Calu3 (cell line): ENCODE data around the gene CRELD1. TPM values are rescaled to one million over a fixed set of nuclear protein-coding genes. Genes with fewer than 3 reads are reported as not detected.
A peak's percentile ranks its signal among the peaks of the same experiment; 100 is the strongest.

Experiments used
- BruUV-seq: library from RNA; stranded (reverse); fragments of 400-500 nt; replicated peaks from 2 replicates; lab custom pipeline; 2021; lab: Mats Ljungman, UMichigan
- CTCF ChIA-PET: fragments of 300-600 bp; sonication (Branson Sonifier 250); formaldehyde crosslinking; loops from one replicate; lab custom pipeline; 2022; ENCODE audit warnings: antibody characterized with exemption; lab: Charles Lee
- DNase-seq: peaks from one replicate; pipeline ENCODE4 v3.0.0; 2022
- H3K27ac Mint-ChIP-seq: one replicate; pipeline ENCODE4 v1.8.0; 2022; ENCODE audit warnings: mixed read lengths; ENCODE audit not compliant: unreplicated experiment
- H3K27me3 Mint-ChIP-seq: one replicate; pipeline ENCODE4 v1.8.0; 2022; ENCODE audit warnings: mixed read lengths; ENCODE audit not compliant: unreplicated experiment
- H3K36me3 Mint-ChIP-seq: one replicate; pipeline ENCODE4 v1.8.0; 2022; ENCODE audit warnings: mild to moderate bottlenecking, moderate library complexity, mixed read lengths; ENCODE audit not compliant: insufficient read depth, unreplicated experiment
- H3K4me1 Mint-ChIP-seq: one replicate; pipeline ENCODE4 v1.8.0; 2022; ENCODE audit warnings: mild to moderate bottlenecking, low read depth, mixed read lengths; ENCODE audit not compliant: unreplicated experiment
- H3K4me3 Mint-ChIP-seq: one replicate; pipeline ENCODE4 v1.8.0; 2022; ENCODE audit warnings: mild to moderate bottlenecking, low read depth, moderate library complexity, mixed read lengths; ENCODE audit not compliant: unreplicated experiment
- H3K9me3 Mint-ChIP-seq: one replicate; pipeline ENCODE4 v1.8.0; 2022; ENCODE audit warnings: low read depth, mixed read lengths; ENCODE audit not compliant: unreplicated experiment
- CTCF ChIP-seq: fragments of 200-600 bp; IDR thresholded peaks from one replicate; pipeline ENCODE4 v1.8.0; 2022; ENCODE audit warnings: antibody characterized with exemption; ENCODE audit not compliant: unreplicated experiment
- intact Hi-C: fragments of 100-400 bp; cut with micrococcal nuclease; formaldehyde crosslinking; loops from one replicate; pipeline ENCODE4 v1.10.0; 2022; ENCODE audit not compliant: unreplicated experiment
- total RNA-seq: library from RNA; stranded (reverse); gene quantifications from 2 replicates; pipeline ENCODE4 v1.2.3, GENCODE V29; 2022

CRELD1 gene
- total RNA-seq, 1 experiment from 2014 or later = 25.4 TPM

GRCh38 chr3:9986230-9986725, 52.6 kb downstream of the CRELD1 start:
- CTCF ChIA-PET = interaction anchor here (1.1 to 2.0 kb wide), 2 partner anchors 9 to 40 kb away, joined by 3 to 4 read pairs; no protein-coding TSS in a partner anchor

GRCh38 chr3:9994086-9994844, 60.6 kb downstream of the CRELD1 start:
- TF ChIP-seq CTCF = no peak
- Mint-ChIP-seq H3K9me3 (no peaks in the 10 kb centered on the region), H3K4me3 (no peak overlapping the region), H3K4me1 (no peaks in the 10 kb centered on the region), H3K27me3 (no peaks in the 10 kb centered on the region), H3K36me3 (peaks cover 5% of the 10 kb centered on the region), H3K27ac (no peak overlapping the region)
- no TSS peak for BruUV-seq
- CTCF ChIA-PET = no interaction called here
- intact Hi-C loops = no loop called here
- no peak for DNase-seq

More at GRCh38 chr3:9986230-9986725, 52.6 kb downstream of the CRELD1 start:
- Mint-ChIP-seq H3K9me3 (no peaks in the 10 kb centered on the region), H3K4me3 (peak overlapping the region; percentile 88), H3K4me1 (peaks cover 8% of the 10 kb centered on the region), H3K27me3 (no peaks in the 10 kb centered on the region), H3K36me3 (peaks cover 24% of the 10 kb centered on the region), H3K27ac (peak overlapping the region; percentile 95)
- DNase-seq = no peak
- TF ChIP-seq CTCF = no peak
- TSS peak; percentile 62 for BruUV-seq
- intact Hi-C loops = no loop called here

Other genes with a start within 250 kb of the CRELD1 start
- gene CPNE9, start 230.0 kb upstream of the CRELD1 start, total RNA-seq = not detected in 2 replicates
- 19.8 and 20.4 TPM in 2 replicates for gene BRPF1, start 202.1 kb upstream of the CRELD1 start, total RNA-seq
- 17.1 and 21.8 TPM in 2 replicates for gene OGG1, start 183.9 kb upstream of the CRELD1 start, total RNA-seq
- 4.1 and 7.2 TPM in 2 replicates for gene CAMK1, start 163.9 kb upstream of the CRELD1 start, total RNA-seq
- gene TADA3, start 141.4 kb upstream of the CRELD1 start, total RNA-seq = 45.8 and 48.5 TPM in 2 replicates
- gene ARPC4, start 140.8 kb upstream of the CRELD1 start, total RNA-seq = 133 and 141 TPM in 2 replicates
- 19.5 and 21.9 TPM in 2 replicates for gene TTLL3, start 123.6 kb upstream of the CRELD1 start, total RNA-seq
- 30.9 and 41.7 TPM in 2 replicates for gene RPUSD3, start 89.8 kb upstream of the CRELD1 start, total RNA-seq
- gene CIDEC, start 53.6 kb upstream of the CRELD1 start, total RNA-seq = 0.71 and 1.3 TPM in 2 replicates
- 32.4 and 34.2 TPM in 2 replicates for gene JAGN1, start 43.2 kb upstream of the CRELD1 start, total RNA-seq
- 25.5 and 30.6 TPM in 2 replicates for gene IL17RE, start 31.0 kb upstream of the CRELD1 start, total RNA-seq
- 19.1 and 24.7 TPM in 2 replicates for gene IL17RC, start 16.7 kb upstream of the CRELD1 start, total RNA-seq
- gene PRRT3, start 18.6 kb downstream of the CRELD1 start, total RNA-seq = 1.2 and 1.6 TPM in 2 replicates
- 59.2 and 64.2 TPM in 2 replicates for gene EMC3, start 53.0 kb downstream of the CRELD1 start, total RNA-seq
- 34.2 and 40.3 TPM in 2 replicates for gene FANCD2, start 92.6 kb downstream of the CRELD1 start, total RNA-seq
- not detected in 2 replicates for gene FANCD2OS, start 174.4 kb downstream of the CRELD1 start, total RNA-seq
- 120 and 126 TPM in 2 replicates for gene BRK1, start 181.8 kb downstream of the CRELD1 start, total RNA-seq
- gene VHL, start 207.9 kb downstream of the CRELD1 start, total RNA-seq = 49.0 and 50.4 TPM in 2 replicates
- 25.5 and 31.6 TPM in 2 replicates for gene IRAK2, start 231.1 kb downstream of the CRELD1 start, total RNA-seq